HG03108 (cell line): ENCODE data around the gene FIG4.
"Not testable (repeated sequence)": the region's sequence is repeated elsewhere in the genome, so short reads cannot be mapped to it uniquely, and the experiment has no call there.

Source experiments
- ATAC-seq: cut with Tn5 transposase; IDR thresholded peaks from one replicate; pipeline ENCODE4 v1.9.1; 2021; ENCODE audit warnings: moderate library complexity; ENCODE audit not compliant: unreplicated experiment

Gene FIG4

GRCh38 chr6:109793792-109794191 lies 102.7 kb downstream of the FIG4 start:
- no peak for ATAC-seq

- no peak for ATAC-seq
Observed at GRCh38 chr6:109794201-109794923, 103.3 kb downstream of the FIG4 start.

- no peak for ATAC-seq
Observed at GRCh38 chr6:109795994-109796555, 105.0 kb downstream of the FIG4 start.

GRCh38 chr6:109799129-109799528 lies 108.0 kb downstream of the FIG4 start:
- ATAC-seq, result no peak

- ATAC-seq, result no peak
Observed at GRCh38 chr6:109799664-109800063, 108.6 kb downstream of the FIG4 start.

- ATAC-seq, result no peak
Observed at GRCh38 chr6:109800771-109801170, 109.7 kb downstream of the FIG4 start.

- ATAC-seq, result no peak
Observed at GRCh38 chr6:109801794-109802193, 110.7 kb downstream of the FIG4 start.

- ATAC-seq, result no peak
Observed at GRCh38 chr6:109804020-109804419, 112.9 kb downstream of the FIG4 start.

GRCh38 chr6:109807881-109808280 lies 116.8 kb downstream of the FIG4 start:
- no peak for ATAC-seq

GRCh38 chr6:109808837-109809236 lies 117.7 kb downstream of the FIG4 start:
- ATAC-seq, result no peak

- ATAC-seq, result no peak
Observed at GRCh38 chr6:109815054-109815453, 124.0 kb downstream of the FIG4 start.

GRCh38 chr6:109816452-109817374 lies 125.6 kb downstream of the FIG4 start:
- ATAC-seq, result no peak

GRCh38 chr6:109820706-109821350 lies 129.7 kb downstream of the FIG4 start:
- no peak for ATAC-seq

GRCh38 chr6:109821428-109821827 lies 130.3 kb downstream of the FIG4 start:
- no peak for ATAC-seq

GRCh38 chr6:109824105-109824504 lies 133.0 kb downstream of the FIG4 start:
- no peak for ATAC-seq

- ATAC-seq, result no peak
Observed at GRCh38 chr6:109826551-109826950, 135.5 kb downstream of the FIG4 start.

GRCh38 chr6:109831352-109831751 lies 140.3 kb downstream of the FIG4 start:
- not testable (repeated sequence) for ATAC-seq

GRCh38 chr6:109834131-109834530 lies 143.0 kb downstream of the FIG4 start:
- ATAC-seq, result no peak

- no peak for ATAC-seq
Observed at GRCh38 chr6:109834595-109835437, 143.7 kb downstream of the FIG4 start.

- ATAC-seq, result no peak
Observed at GRCh38 chr6:109840034-109840433, 148.9 kb downstream of the FIG4 start.
